Measurements from ENCODE around the gene PAPPA.

The PAPPA gene

DNA sequence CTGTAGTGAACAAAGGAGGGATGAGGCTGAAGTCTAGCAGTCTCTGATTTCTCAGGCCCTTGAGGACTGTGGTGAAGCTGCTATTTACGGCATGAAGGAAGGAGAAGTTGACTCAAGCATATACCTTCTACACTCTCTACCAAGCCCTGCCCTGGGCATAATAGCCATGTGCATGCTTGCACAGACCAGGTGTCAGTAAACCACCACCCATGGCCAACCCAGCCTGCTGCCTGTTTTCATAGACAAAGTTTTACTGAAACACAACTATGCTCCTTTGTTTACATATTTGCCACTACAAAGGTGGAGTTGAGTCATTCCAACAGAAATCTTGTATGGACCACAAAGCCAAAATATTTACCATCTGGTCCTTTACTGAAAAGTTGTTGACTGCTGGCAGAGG is 126.9 kb downstream of the PAPPA start:
- DNase-seq = no peak

DNA sequence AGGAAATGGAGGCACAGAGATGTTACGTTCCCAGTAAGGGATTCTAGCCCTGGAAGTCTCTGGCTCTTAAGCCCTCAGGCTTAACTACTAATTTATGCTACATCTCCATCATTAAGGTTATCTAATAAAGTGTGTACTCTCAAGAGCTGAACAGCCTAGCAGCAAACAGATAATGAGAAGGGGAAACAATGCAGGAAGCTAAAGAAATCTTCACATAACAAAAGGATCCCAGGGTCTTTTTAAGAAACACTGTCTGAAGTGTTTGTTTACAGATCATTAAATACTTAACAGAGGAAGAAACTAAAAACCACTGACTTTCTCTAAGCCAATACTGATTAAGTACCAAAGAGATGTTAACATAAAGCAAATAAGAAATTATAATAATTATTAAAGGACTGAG is 129.0 kb downstream of the PAPPA start:
- DNase-seq = no peak

DNA sequence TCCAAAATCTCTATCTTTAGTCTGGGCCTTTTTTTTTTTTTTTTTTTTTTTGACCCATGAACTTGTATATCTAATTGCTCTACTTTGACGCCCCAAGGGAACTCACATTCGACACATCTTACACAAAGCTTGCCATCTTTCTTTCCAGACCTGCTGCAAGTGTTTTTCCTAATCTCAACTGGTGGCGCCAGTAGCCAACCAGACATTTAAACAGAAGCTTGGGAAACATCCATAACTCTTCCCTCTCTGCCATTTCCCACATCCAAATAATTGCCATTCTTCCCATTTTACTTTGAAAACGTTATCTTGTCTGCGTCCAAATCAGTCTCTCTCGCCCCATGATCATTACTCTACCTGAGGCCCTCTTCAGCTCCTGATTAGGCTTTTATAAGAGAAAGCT is 130.9 kb downstream of the PAPPA start:
- no peak for DNase-seq

DNA sequence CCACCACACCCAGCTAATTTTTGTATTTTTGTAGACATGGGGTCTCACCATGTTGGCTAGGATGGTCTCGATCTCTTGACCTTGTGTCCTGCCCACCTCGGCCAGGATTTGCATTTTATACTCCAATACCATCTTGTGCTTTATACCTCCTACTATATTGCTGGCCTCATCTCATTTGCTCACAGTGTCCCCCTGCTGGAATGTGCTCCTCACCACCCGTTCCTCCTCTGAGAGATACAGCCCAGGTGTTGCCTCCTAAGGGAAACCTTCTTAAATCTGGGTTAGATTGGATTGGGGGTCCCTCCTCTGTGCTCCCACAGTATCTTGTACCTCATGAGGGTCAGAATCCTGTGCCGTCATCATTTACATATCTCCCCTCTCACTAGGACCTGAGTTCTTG is 131.7 kb downstream of the PAPPA start:
- DNase-seq = no peak

DNA sequence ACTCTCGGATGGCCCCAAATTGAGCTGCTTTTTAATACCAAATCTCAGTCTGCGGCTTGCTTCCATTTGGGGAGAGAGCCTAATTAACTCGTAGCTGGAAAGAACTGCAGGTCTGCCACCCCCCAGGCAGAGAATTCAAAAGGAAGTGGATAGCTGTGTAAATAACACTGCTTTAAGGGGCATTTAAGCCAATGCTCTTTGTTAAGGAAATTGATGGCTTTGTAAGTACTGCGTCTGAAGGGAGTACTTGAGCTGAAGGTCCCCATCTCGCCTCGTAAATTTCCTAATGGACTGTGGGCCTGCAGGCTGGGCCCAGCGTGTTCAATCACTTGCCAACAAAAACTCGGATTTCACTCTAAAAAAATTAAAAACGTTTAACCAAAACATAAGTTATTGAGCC is 132.7 kb downstream of the PAPPA start:
- no peak for DNase-seq

DNA sequence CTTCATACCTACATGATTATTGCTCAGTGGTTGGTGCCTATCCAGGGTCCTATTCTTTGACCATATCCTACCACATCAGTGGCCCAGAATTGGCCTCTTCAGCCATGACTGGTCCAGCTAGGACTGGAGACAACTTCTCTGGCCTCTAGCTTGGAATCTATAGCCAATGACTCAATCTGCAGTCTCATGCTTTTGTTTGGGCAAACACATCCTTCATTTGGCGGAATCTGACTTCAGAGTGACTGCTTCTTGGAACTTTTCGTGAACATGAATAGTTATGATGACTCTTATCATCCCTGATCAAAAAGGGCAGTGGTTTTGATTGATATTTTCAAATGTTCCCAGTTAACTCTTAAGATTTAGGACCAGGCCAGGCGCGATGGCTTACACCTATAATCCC is 134.1 kb downstream of the PAPPA start:
- no peak for DNase-seq

DNA sequence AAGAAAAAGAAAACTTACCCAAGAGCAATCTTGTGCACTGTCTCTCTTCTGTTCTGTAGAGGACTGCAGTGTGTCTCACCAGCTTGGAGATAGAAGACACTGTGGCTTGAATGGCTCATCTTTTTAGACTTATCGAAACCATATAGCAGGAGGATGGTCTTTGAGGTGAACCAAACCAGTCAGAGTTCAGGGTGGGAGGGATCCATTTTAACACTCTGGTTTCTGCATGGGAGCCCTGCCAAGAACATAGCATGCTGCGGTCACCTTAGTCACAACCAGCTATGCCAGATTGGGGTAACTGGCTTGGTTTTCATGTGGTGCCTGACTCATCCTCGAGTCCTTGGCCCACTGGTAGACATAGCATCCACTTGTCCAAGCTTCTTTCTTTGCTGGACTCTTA is 135.1 kb downstream of the PAPPA start:
- no peak for DNase-seq

DNA sequence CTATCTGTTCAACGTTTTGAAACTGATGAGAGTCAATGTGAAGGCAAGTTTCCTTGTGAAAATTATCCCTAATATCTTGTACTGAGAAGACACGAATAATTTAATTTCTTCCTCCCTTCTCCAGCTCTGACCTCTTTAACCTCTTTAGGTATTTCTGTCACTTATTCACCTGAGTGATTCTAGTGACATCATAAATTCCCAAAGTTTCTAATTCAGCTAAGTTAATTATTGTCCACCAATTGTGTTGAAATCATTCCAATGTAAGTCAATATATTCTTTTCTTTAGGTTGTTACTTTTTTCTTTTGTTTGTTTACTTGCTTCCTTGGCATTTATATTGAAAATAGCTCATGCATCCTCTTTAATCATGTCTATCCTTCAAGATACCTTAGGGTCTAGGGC is 143.8 kb downstream of the PAPPA start:
- DNase-seq = no peak

DNA sequence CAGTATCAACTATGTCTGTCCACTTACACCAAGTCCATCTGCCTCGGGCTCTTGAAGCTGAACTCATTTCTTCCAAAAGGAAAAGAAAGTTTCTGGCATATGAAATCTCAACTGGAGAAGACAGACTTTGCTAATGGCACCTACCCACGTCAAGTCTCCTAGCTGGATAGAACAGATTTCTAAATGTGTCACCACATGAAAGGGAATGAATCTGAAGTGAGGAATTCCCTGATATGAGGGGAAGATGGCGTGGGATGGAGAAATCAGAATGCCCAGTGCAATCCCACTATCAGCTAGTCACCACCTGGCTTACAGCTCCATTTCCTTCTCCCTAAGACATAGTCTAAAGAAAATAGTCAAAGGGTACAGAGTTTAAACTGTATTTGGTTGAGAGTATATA is 144.7 kb downstream of the PAPPA start:
- no peak for DNase-seq

DNA sequence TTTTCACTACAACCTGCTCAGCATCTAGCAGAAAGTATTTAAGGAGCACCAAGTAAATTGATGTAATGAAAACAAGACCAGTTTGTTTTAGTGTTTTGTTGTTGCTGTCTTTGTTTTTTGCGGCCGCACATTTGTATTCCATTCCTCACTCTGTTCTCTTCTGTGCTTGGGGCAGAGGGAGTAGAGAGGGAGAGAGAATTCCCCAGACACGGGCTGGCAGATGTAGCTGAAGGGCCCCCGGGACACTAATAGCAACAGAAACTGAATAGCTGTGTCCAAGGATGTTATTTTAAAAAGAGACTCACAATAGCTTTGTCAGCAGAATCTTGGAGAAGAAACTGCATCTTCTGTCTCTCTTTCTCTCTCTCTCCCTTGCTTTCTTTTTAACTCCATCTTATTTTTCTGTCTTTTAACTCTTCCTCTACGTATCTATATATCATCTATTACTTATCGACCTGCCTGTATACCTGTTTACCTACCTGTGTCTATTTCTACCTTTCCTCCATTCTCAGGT is 145.3 kb downstream of the PAPPA start:
- no peak for DNase-seq

DNA sequence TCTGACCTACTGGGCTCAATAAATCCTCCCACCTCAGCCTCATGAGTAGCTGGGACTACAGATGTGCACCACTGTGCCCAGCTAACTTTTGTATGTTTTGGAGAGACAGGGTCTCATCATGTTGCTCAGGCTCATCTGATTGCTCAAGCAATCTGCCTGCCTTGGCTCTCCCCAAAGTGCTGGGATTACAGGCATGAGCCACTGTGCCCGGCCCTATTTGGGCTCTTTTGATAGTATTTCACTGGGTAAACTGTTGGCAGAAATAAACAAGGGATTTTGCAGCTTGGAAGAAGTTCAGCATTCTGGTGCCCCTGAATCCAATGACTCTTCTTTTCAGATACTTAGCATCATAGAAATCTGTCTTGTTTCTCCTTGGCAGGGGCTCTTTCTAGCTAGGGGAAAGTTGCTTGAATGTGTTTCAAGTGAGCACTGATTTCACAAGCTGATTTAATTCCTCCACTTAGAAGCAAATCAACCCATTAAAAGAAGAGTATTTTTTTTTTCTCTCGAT is 146.8 kb downstream of the PAPPA start:
- DNase-seq = no peak

DNA sequence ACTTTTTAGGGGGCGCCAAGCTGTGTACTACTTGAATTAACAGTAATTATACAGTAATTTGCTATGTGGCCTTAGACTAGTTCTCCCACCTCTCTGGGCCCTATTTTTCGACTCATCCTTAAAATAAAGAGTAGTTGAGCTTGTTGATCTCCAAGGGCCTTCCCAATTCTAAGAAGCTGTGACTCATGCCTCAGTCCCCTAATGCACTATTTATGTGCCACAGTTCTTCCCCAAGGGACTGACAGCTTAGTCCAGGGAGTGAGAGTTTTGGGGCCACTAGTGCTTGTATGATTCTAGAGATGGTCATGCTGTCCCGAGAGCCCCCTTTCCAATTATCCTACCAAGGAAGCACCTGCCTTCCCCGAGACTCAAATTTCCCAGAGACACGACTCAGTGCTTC is 149.7 kb downstream of the PAPPA start:
- no peak for DNase-seq

DNA sequence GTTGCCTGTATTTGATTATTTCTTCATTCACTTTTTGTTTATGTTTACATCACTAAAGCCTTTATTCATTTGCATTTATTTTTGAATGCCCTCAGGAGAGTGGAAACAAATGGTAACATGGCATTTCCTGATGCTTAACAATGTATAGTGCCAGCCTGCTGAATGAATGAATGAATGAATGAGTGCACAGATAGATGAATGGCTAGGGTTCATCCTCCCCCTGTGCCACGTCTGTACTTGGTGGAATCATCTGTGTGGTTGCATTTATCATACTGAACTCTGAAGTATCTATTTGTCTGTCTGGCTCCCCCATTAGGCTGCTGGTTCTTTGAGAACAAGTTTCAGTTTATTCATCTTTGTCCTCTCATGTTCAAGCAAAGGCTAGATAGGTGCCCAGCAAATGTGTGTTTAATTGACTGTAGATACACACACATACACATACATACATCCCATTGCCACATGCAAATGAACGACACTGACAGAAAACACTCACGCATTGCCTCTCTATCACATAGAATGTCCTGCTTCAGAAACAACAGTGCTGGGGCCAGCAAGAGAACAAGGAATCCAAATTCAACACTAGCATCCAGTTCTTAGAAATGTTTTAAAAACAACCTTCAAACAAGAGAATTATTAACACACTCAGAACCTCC is 150.4 kb downstream of the PAPPA start:
- no peak for DNase-seq

DNA sequence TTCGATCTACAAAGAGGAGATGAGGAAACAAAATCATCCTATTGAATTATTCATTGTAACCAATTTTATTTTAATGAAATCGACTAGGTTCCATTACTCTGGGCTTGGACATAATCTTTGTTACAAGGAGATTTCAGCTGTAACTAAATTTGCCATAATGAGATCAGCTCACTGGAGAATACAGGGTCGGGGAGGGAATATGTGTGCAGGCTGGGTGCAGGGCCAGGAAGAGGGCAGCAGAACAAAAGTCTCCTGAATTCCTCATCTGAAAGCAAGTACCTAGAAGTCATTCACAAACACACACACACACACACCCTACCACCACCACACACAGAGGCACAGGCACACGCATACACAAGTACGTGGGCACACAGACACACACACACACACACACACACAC is 151.2 kb downstream of the PAPPA start:
- DNase-seq = no peak

DNA sequence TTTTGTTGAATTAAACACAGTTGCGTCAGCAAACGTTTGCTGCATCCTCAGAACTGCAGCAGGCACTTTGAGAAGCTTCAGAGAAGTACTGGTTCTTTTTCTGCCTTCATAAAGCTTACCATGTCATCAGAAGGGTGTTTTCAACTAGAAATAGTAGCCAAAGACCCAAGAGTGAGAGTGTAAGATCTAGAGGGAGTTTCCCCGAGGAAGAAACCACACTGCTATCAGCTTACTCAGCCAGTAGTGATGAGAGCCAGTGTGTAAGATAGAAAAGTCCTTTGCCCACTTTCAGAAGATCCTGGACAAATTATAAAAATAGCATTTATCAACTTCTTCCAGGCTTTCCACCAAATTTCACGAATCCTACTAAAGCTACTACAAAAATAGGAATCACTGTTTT is 154.5 kb downstream of the PAPPA start:
- no peak for DNase-seq

DNA sequence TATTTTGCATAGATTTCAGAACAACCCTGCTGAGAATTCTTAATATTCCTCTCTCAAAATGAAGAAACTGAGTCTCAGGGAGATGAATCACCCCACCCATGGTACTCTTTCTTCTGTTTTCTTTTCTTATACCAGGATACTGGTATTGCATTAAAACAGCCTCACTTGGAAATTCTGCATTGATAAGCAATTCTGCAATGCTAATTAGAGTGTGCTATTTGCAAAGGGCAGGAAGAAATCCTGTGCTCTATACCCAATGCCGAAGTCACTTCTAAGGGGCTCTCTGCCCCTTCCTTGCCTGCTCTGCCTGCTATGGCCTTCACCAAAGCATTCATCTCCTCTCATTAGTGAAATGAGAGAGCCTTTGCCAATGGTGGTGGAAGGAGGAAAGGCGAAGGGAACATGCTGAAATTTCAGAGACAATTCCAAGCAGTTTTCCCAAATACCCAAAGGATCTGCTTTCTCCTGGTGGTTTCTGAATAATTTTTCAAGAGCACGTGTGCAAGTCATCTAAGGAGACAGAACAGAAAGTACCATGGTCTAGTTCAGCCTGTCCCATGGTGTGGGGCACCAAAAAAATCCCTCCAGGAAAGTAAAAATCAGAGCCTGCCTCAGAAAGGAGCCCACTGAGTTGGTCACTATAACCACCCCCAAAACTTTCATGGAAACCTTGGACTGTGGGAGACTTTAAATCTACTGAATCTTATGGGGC is 156.5 kb downstream of the PAPPA start:
- DNase-seq = no peak

DNA sequence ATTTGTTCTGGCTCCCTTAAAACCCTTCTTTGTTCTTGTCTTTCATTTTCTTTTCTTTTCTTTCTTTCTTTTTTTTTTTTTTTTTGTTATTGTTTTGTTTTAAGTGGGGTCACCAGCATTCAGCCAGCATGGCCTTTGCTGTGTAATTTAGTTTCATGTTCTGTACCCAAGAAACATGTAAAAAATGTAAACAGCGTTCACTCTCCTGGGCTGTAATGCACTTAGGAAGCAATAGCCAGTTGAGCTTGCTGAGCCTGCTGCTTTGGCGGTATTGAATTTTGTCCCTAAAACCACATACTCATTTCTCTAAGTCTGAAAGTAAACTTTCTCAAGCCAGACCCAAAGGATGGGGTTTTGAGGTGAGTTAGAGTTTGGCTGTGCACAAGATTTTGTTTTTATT is 158.6 kb downstream of the PAPPA start:
- no peak for DNase-seq

DNA sequence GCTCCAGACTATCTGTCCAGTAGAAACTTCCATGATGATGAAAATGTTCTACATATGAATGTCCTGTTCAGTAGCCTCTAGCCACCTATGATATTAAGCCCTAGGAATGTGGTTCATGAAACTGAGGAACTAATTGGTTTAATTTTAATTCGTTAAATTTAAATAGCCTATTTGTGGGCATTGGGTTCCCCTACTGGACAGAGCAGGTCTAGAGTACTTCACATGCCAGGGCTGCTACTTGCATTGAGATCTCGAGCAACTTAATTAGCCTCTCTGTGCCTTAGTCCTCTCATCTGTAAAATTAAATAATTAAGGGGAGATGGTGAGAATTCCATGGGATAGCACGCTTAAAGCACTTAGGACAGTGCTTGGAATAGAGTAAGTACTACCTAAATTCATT is 160.0 kb downstream of the PAPPA start:
- no peak for DNase-seq

DNA sequence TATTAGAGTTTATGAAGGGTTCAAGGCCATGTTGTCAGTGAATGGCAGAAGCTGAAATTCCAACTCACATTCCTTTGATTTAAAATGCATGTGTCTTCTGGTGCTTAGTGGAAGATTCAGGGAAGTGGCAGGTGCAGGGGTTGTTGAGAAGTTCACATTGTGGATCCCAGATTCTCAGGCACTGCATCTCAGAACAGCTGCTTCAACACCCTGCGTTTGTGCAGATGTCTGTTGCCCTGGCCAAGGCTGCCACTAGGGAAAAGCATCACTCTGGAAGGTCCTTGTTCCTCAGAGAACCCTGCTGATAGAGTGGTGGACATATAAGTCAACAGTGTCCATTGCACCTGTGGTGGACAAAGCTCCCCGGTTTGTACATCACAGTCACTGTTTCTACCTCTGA is 162.7 kb downstream of the PAPPA start:
- DNase-seq = no peak

DNA sequence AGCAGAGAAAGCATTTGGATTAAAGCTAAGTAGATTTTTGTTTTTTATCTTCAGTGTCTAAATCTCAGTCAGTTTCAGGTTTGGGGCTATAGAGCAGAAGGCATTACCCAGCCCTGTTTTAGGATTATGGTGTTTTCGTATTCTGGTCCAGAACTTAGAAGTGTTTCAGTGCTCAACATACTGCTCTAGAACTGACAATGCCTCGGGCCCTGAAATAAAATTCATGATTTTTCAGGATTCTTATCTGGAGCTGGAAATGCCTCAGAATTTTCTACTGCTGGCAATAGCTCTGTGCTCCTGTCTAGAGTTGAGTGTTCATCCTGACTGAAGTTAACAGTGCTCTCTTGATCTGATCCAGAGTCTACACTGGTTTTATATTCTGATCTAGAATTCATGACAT is 163.9 kb downstream of the PAPPA start:
- DNase-seq = no peak

DNA sequence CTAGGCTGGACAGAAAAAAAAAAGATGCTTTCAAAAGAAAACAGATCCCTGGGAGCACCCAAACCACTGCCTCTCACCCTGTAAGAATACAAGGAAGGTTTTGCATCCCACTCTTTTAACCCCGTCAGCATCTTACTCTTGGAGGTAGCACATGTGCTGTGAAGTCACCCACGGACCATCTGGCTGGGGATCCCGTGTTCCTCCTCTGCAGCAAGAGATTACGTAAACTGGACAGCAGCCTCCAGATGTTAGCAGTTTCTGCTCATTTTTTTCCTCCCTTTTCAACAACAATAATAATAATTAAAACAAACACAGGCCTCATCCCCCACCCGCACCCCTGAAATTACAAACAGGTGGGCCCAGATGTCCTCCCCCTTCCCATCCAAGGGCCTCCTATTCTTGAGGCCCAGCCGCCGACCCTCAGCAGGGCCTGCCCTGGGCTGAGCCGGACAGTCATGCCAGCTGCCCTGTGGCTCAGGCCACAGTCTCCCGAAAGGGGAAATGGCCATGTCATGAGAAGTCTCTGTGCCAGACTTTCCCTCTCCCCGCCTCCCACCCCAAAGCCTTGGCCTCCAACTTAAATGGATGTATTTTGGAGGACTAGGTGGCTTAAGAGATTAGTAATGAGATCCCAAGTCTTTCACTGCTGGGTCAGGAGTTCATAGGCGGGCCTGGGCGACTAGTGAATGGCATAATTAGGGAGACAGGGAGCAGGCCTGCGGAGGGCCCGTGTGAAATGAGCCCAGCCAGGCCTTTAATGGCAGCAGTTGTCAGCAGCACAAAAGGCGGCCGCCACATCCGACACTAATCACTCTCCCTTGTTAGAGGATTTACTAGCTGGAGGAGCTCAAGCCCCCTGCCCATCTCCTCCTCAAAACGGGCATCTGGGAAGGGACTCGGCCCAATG is 165.1 kb downstream of the PAPPA start:
- DNase-seq = no peak

DNA sequence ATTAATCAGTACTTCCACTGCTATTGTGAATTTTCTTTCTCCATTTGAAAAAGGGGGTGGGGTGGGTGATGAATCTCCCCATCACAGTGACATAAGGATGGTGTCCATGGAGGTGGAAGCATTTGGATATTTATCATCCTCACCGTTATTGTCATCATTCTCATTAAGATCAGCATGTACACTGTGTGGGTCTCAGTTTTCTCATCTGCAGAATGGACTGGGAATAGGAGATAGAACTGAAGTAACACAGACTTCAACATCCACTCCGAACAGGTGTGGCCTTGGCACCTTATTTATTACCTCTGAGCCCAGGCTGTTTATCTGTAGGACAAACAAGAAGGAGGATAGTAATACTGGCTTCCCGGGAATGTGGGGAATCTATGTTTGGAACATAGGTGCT is 165.9 kb downstream of the PAPPA start:
- no peak for DNase-seq

DNA sequence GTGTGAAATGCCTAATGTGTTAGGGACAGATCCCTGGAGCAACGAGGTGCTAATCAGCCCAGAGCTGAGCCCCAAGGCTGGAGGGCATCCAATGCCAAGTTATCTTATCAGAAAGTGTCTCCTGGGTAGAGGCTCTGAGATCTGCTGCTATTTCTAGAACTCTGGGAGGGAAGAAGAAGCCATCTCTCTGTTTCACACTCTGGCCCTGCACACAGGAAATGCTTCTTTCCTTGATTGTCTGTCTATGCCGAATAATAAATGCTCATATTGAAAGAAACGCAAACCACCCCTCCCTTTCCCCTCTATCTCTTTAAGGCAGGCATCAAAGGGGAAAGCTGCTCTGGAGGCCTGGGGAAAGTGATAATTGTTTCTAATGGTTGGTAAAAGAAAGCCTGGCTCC is 166.7 kb downstream of the PAPPA start:
- DNase-seq = no peak

DNA sequence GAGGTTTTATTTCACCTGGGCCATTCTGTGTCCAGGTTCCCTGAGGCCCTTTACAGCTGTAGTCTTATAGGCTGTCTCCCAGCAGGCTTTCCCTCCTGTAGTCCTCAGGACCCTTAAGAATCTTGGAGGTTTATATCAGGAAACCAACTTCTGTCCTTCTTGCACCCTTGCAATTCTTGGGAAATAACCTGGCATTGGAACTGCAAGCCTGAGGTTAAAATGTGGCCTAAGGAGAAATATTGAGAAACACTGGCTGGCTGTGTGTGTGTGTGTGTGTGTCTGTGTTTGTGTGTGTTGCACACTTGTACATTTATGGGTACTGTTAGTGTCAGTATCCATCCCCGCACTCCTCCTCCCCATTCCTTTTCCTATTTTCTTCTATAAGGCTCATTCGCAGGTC is 168.9 kb downstream of the PAPPA start:
- no peak for DNase-seq

Data from CD4-positive, alpha-beta T cell treated with Interferon gamma for 1 hour (primary cell).